HG03280 (cell line): ENCODE measurements around the gene MYBPC2.
"Not testable (repeated sequence)": the region's sequence is repeated elsewhere in the genome, so short reads cannot be mapped to it uniquely, and the experiment has no call there.

Experiments used
- ATAC-seq: cut with Tn5 transposase; IDR thresholded peaks from one replicate; pipeline ENCODE4 v1.9.1; 2021; ENCODE audit warnings: mild to moderate bottlenecking, moderate library complexity; ENCODE audit not compliant: unreplicated experiment

MYBPC2 gene

DNA sequence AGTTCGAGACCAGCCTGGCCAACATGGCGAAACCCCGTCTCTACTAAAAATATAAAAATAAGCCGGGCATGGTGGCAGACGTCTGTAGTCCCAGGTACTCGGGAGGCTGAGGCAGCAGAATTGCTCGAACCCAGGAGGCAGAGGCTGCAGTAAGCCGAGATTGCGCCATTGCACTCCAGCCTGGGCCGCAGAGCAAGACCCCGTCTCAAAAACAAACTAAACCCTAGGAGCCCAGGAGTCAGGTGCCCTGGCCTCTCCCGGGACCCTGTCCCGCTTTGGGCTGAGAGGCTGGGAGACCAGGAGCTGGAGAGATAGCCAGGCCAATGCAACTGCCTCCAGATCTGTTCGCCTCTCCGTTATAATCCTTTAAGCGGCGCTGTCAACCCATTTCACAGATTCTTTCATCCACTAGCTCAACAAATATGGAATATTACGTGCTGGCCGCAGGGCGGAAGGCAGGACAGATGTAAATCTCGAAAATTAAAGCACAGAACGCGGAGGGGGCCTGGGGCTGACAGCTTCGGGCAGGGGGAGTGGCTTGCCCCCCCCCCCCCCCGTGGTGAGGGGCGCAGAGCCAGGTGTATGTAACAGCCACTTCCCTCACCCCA, 5.3 kb upstream of the MYBPC2 start:
- ATAC-seq = no peak

DNA sequence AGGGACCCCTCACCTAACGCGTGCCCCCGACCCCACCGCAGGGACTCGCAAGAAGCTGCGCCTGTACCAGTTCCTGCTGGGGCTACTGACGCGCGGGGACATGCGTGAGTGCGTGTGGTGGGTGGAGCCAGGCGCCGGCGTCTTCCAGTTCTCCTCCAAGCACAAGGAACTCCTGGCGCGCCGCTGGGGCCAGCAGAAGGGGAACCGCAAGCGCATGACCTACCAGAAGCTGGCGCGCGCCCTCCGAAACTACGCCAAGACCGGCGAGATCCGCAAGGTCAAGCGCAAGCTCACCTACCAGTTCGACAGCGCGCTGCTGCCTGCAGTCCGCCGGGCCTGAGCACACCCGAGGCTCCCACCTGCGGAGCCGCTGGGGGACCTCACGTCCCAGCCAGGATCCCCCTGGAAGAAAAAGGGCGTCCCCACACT, 4.7 kb upstream of the MYBPC2 start:
- ATAC-seq = no peak

DNA sequence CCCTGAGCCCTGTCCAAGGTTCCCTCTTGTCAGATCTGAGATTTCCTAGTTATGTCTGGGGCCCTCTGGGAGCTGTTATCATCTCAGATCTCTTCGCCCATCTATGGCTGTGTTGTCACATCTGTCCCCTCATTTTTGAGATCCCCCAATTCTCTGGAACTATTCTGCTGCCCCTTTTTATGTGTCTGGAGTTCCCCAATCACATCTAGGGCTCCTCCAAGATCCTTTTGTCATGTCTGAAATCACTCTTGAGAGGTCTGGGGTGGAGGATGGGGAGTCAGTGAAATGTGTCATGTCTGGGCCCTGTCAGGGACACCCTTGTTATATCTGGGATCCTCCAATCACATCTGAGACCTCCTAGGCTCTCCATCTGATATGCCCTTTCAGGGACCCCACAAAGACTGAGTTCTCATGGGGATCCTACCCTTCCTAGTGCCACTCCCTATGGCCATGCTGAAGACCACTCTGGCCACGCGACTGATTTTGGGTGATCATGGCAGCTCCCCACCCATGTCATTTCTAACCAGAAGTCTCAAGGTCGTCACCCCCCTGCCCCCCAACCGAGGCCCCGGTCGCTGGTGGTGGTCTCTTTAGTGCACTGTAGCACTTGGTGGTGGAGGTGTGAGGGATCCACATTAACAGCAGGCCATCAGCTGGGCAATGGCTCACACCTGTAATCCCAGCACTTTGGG, 3.8 kb upstream of the MYBPC2 start:
- ATAC-seq = no peak

DNA sequence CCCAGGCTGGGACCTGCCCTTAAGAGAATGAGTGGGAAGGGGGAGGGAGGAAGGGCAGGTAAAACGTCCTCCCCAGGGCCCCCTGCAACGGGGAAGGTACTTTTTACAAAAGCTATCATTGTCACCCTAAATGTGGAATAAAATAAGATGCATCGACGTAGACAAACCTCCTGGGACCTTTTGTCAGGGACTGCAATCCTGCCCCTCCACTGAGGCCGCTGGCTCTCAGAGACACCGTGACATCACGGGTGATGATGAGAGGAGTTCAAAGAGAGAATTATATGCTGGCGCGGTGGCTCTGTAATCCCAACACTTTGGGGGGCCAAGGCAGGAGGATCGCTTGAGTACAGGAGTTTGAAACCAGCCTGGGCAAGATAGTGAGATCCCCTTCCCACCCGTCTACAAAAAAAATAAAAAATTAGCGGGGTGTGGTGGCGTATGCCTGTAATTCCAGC, 1.8 kb upstream of the MYBPC2 start:
- no peak for ATAC-seq

DNA sequence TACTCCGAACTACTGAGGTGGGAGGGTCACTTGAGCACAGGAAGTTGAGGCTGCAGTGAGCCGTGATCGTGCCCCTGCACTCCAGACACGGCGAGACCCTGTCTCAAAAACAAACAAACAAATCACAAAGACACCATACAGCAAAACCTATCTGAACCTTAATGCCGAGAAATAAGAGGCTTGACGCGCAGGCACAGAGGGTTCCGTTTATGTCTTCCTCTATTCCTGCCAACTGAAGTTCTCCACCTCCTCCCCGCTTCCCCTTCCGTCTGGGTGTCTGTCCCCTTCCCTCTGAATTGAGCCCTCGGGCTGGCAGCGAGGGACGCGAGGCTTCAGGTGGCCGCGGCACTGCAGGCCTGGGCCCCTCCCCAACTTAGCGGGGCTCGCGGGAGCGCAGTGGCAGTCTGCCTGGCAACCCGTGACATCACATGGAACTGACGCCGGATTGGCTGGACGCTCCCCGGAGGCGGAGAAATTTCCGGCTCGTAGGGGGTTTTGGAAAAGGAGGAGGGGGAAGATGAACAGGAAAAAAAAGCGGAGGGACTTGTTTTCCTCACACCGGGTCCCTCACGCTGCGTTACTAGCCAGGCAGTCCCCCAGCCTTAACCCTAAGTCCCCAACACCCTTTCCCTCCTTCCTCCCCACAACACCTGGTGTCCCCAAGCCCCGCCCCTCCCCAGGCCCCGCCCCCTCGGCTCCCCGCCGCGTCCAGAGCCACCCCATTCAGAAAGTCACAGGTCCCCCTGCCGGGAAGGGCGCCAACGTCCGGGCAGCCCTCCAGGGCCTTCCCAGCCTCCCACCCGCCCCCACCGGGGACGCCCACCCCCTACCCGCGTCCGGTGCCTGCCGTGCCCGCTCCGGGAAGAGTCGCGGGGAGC, 1.1 kb upstream of the MYBPC2 start:
- peak; percentile 82 for ATAC-seq

DNA sequence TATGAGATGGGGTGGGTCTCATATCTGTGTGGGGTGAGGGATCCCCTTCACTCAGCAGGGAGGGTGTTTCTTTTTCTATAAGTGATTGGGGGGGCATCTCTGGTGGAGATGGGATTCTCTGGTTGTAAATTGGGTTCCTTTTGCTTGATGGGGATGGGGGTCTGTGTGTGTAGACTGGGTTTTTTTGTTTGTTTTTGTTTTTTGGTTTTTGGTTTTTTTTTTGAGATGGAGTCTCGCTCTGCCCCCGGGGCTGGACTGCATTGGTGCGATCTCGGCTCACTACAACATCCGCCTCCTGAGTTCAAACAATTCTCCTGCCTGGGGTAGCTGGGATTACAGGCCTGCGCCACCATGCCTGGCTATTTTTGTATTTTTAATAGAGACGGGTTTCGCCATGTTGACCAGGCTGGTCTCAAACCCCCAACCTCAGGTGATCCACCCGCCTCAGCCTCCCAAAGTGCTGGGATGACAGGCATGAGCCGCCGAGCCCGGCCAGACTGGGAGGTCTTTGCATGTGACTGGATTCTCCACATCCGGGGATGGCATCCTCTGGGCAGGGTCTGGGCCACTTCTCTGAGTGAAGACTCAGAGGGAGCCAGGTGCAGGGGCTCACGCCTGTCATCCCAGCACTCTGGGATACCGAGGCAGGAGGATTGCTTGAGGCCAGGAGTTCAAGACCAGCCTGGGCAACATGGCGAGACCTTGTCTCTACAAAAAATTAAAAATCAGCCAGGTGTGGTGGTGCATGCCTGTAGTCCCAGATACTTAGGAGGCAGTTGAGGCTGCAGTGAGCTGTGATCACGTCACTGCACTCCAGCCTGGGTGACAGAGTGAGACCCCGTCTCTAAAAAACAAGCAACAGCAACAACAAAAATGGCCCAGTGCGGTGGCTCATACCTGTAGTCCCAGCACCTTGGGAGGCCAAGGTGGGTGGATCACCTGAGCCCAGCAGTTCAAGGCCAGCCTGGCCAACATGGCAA, 799 bp downstream of the MYBPC2 start:
- ATAC-seq = no peak

DNA sequence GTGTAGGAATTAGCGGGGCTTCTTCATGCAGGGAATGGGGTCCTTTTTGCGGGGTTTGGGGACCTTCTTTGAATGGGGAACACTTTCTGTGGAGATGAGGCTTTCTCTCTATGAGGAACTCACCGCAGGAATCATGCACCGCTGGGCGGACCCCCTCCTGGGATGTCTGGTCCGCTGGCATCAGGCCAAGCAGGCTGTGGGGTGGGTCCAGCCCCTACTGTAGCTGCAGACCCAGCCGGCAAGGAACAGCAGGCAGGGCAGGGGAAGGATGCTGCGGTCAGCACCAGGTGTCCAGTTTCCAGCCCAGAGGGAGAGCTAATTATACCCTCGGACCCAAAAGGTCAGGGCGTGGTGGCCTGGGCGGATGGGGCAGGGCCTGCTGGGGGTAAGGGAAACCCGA, 1.8 kb downstream of the MYBPC2 start:
- ATAC-seq = no peak

DNA sequence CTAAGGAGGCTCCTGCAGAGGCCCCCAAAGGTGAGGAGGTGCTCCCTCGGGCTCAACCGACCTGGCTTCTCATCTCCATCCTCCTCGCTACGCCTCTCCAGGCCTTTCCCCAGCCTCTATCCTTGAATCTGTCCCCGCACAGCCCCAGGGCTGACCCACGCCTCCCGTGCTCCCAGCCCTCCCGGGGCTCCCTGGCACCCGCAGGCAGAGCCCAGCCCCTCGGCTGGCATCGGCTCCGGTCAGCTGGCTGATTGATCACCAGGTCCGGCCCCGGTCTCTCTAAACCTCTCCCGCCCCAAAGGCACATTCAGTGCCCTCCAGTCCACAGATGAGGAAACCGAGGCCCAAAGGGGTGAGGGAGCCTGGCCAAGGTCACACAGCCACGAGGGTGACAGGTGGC, 2.5 kb downstream of the MYBPC2 start:
- ATAC-seq = no peak

DNA sequence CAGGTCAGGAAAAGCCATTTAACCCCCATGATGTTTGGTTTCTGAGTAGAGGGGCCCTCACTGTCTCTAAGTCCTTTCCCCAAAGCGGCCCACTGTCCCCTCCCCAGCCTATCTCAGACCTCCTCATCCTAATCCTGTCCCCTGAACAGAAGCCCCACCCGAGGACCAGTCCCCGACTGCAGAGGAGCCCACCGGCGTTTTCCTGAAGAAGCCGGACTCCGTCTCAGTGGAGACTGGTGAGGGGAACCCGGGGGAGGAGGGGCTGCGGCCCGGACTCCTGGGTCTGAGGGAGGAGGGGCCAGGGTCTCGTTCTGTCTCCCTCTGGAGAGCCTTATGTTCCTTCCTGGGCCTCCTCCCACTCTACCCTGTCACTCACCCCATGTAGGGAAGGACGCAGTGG, 2.9 kb downstream of the MYBPC2 start:
- no peak for ATAC-seq

DNA sequence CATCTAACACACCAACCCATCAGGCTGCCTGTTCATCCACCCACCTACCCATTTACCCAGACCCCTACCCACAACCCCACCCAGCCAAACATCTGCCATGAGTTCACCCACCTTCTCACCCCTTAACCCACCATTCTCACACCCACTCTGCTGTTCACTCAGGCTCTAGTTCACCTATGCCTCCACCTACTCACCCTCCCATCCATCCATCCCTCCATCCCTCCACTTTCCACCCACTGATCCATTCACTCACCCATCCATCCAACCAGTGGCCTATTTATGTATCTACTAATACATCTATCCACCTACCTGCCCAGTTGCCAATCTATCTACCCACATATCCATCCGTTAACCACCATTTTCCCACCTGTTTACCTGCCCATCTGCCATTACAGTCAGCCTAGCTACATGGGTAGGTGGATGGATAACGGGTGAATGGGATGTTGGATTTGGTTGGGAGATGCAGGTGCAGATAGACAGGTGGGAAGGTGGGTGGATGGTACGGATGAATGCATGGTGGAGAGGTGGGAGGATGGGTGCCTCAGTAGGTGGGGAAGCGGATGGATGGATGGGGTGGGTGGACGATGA, 5.3 kb downstream of the MYBPC2 start:
- ATAC-seq = no peak

DNA sequence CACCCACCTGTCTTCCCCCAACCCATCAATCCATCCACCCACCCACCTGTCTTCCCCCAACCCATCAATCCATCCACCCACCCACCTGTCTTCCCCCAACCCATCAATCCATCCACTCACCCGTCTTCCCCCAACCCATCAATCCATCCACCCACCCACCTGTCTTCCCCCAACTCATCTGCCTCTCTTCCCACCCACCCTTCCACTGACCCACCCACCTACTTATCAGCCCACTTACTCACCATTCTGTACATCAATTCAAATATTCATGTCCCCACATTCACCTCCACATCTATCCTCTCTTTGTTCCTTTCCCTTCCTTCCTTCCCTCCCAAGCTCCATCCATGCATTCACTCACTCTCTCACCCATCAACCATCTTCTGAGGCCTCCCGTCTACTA, 6.4 kb downstream of the MYBPC2 start:
- not testable (repeated sequence) for ATAC-seq

DNA sequence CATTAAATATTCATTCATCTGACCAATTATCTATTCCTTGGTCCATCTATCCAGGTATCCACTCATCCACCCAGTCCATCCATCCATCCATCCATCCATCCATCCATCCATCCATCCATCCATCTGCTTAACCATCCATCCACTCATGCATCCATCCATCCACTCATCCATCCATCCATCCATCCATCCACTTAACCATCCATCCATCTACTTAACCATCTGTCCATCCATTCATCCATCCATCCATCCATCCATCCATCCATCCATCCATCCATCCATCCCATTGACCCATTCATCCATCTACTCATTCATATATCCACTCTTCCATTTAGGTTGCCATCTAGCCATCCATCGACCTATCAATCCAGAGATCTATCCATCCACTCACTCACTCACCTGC, 11.4 kb downstream of the MYBPC2 start:
- ATAC-seq = no peak

DNA sequence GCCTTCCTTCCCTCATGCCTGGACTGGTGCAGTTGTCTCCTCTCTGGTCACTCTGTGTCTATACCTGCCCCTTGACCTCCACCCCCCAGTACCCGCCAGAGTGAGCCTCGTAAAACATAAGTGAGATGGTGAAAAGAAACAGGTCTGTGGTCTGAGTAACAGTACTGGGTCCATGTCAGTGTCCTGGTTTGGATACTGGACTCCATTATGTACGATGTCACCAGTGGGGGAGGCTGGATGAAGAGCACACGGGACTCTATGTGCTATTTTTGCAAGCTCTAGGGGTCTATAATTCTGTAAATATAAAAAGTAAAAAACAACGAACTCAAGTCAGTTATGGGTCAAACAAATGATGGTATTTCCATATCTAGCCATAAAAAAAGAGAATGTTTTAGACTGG, 14.4 kb downstream of the MYBPC2 start:
- ATAC-seq = no peak

DNA sequence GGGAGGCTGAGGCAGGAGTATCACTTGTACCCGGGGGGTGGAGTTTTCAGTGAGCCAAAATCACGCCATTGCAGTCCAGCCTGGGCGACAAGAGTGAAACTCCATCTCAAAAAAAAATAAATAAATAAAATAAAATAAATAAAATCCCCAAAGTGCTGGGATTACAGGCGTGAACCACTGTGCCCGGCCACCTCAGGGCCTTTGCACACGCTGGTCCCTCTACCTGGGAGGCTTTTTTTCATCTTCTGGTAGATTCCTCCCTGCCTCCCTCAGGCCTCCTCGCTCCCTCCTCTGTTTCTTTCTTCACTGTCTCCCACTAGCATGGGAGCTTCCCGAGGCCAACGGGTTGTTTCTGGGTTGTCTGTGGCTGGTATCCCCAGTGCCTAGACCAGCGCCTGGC, 15.1 kb downstream of the MYBPC2 start:
- ATAC-seq = no peak

DNA sequence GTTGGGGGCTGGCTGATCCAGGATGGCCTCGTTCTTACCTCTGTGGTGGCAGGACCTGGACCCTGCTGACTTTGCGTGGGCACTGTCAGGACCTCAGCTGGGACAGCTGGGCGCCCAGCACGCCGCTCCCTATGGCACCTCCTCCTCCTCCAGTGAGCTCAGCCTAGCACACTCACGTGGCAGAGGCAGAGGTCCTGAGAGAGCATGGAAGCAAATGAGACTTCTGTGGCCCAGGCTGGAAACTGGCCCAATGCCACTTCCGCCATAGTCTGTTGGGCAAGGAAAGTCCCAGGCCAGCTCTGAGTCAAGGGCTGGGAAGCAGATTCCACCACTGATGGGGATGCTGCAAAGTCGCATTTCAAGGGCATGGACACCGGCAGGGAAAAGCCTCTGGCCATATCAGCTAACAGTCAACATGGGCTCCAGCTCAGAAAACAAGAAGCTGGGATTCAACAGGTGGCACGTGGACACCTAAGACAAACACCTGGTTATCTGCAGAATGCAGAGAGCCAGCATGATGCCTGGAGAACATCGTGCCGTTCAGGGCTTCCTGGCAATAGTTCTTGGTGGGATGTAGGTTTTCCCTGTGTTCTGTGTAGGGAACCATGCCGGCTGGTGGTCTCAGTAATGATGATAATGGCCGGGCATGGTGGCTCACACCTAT, 16.7 kb downstream of the MYBPC2 start:
- no peak for ATAC-seq

DNA sequence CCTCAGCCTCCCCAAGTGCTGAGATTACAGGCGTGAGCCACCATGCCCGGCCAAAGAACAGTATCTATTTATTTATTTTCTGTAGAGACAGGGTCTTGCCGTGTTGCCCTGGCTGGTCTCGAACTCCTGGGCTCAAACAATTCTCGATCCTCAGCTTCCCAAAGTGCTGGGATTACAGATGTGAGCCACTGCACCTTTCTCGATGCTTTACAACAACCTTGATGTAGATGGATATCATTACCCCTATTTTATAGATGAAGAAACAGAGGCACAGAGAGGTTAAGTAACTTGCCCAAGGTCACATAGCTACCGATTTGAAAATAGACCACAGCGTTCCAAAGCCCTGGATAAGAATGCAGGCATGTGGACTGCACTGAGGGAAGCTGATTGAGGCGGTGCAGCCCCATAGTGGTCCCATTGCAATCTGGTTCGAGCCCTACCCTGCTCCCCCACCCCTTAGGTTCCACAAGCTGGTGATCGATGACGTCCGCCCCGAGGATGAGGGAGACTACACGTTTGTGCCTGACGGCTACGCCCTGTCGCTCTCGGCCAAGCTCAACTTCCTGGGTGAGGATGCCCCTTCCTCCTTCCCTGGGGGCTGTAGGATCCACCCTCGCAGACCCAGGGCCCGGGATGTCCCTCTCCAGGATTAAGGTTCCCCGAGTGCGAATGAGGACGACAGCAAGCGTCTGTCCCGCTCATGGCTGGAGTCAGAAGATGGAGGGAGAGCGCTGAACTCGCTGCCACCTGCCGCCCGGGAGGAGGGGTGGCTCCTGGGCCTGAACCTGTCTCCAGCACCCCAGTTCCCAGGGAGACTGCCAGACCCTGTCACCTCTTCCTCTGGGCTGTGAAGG, 17.9 kb downstream of the MYBPC2 start:
- no peak for ATAC-seq

DNA sequence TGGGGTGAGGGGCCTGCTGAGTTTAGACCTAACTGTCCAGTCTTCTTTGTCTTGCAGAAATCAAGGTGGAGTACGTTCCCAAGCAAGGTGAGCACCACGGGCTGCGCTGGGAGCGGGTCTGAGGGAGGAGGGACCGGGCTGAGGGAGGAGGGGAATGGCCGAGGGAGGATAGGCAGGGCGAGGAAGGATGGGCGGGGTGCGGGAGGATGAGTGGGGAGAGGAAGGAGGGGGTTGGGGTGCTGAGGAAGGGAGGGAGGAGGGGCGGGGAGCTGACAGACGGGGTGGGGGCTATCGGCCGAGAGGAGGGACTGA, 18.5 kb downstream of the MYBPC2 start:
- ATAC-seq = no peak

DNA sequence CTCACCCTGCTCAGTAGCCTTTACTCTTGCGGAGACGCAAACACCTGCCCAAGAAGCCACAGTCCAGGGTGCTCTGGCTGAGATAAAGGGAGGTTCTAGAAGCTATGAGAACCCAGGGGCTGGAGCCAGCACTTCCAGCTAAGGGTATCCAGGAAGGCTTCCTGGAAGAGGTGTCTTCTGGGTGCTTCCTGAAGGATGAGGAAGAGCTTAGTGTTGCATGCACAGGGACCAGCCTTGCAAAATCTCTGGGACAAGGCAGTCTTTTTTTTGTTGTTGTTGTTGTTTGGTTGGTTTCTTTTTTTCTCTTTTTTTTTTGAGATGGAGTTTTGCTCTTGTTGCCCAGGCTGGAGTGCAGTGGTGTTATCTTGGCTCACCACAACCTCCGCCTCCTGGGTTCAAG, 20.6 kb downstream of the MYBPC2 start:
- no peak for ATAC-seq

DNA sequence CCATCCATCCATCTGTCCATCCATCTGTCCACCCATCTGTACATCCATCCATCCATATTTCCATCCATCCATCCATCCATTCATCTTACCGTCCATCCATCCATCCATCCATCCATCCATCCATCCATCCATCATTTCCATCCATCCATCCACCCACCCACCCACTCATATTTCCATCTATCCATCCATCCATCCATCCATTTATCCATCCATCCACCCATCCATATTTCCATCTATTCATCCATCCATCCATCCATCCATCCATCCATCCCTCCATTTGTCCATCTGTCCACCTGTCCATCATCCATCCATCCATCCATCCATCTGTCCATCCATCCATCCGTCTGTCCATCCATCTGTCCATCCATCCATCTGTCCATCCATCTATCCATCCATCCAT, 23.3 kb downstream of the MYBPC2 start:
- no peak for ATAC-seq
